ENCODE measurements around the gene ANKRD26. TPM values are rescaled to one million over a fixed set of nuclear protein-coding genes. Genes with fewer than 3 reads are reported as not detected.

Gene ANKRD26
- total and polyA plus RNA-seq, 11 donors: 5.0 to 10.9 (median 9.3) TPM

GRCh38 chr10:26994743-26995142 is 105.6 kb downstream of the ANKRD26 start:
- ATAC-seq (no peak), DNase-seq (no peak)
- peaks cover 0 to 7% (median 0%) of the 10 kb centered on the region in 12 donors for H3K9me3 ChIP-seq
- H3K27ac ChIP-seq: no peak overlapping the region
- WGBS, 4 donors: 96 to 97% (median 97%) methylated on average over 3 of the region's 3 CpGs
- H3K4me1 ChIP-seq: no peaks in the 10 kb centered on the region
- no peaks in the 10 kb centered on the region for H3K36me3 ChIP-seq
- no peaks in the 10 kb centered on the region for H3K27me3 ChIP-seq
- no peak overlapping the region for H3K4me3 ChIP-seq
- intact Hi-C loops (cut with DNase I): no loop called here
- TF ChIP-seq CTCF (IDR thresholded peaks at IDR 0.05) (no peak), POLR2A (IDR thresholded peaks at IDR 0.05) (no peak)

GRCh38 chr10:26987851-26988250 is 112.4 kb downstream of the ANKRD26 start:
- H3K4me3 ChIP-seq: no peak overlapping the region
- no peaks in the 10 kb centered on the region for H3K9me3 ChIP-seq
- intact Hi-C loops (cut with DNase I): no loop called here
- ATAC-seq (no peak), DNase-seq (no peak)
- no peaks in the 10 kb centered on the region for H3K4me1 ChIP-seq
- TF ChIP-seq POLR2A (IDR thresholded peaks at IDR 0.05) (no peak), CTCF (IDR thresholded peaks at IDR 0.05) (no peak)
- H3K27me3 ChIP-seq: no peaks in the 10 kb centered on the region
- no peaks in the 10 kb centered on the region for H3K36me3 ChIP-seq
- WGBS, 4 donors: 80 to 95% (median 87%) methylated on average over 1 of the region's 1 CpG
- no peak overlapping the region for H3K27ac ChIP-seq

- no peak for ATAC-seq
- DNase-seq: no peak
- TF ChIP-seq CTCF (IDR thresholded peaks at IDR 0.05) (no peak), POLR2A (IDR thresholded peaks at IDR 0.05) (no peak)
- Histone ChIP-seq H3K27ac (no peak overlapping the region), H3K36me3 (peaks cover 0 to 5% (median 0%) of the 10 kb centered on the region in 9 donors), H3K27me3 (no peaks in the 10 kb centered on the region), H3K4me3 (no peak overlapping the region), H3K9me3 (no peaks in the 10 kb centered on the region), H3K4me1 (no peaks in the 10 kb centered on the region)
- intact Hi-C loops (cut with DNase I): no loop called here
- 57 to 92% (median 91%) methylated on average over 1 of the region's 1 CpG for WGBS, 4 donors
These were observed 117.1 kb downstream of the ANKRD26 start for GRCh38 chr10:26983156-26983555.

GRCh38 chr10:26982058-26982457 is 118.2 kb downstream of the ANKRD26 start:
- Histone ChIP-seq H3K4me3 (no peak overlapping the region), H3K27ac (no peak overlapping the region), H3K9me3 (no peaks in the 10 kb centered on the region), H3K27me3 (no peaks in the 10 kb centered on the region), H3K36me3 (peaks cover 0 to 5% (median 0%) of the 10 kb centered on the region in 9 donors), H3K4me1 (no peaks in the 10 kb centered on the region)
- ATAC-seq (no peak), DNase-seq (no peak)
- TF ChIP-seq CTCF (IDR thresholded peaks at IDR 0.05) (no peak), POLR2A (IDR thresholded peaks at IDR 0.05) (no peak)
- intact Hi-C loops (cut with DNase I): no loop called here
- WGBS, 4 donors: 84 to 96% (median 91%) methylated on average over 1 of the region's 1 CpG

Data from heart left ventricle (tissue), 16 donors.